Diencephalon (tissue), 1 donor: ENCODE results near the gene PCDH20. TPM values are rescaled to one million over a fixed set of nuclear protein-coding genes. Genes with fewer than 3 reads are reported as not detected.

ENCODE experiments used
- total RNA-seq: library from RNA; depleted of rRNA; stranded (reverse); fragments of >200 nt; gene quantifications from one replicate; pipeline ENCODE4 v1.2.3, GENCODE V29; 2014

Gene PCDH20
- total RNA-seq: 24.0 TPM

GRCh38 chr13:61415749-61416148 is at the start of gene PCDH20:
TSS of gene PCDH20 (minus strand) at chr13:61415849. CDS start at chr13:61415158, 691 bp downstream.

